AG20443 (cell line): ENCODE results near the gene POLA2.

Source experiments
- DNase-seq: peaks from one replicate; pipeline ENCODE4 v3.0.0; 2012; ENCODE audit warnings: low spot score, mixed read lengths

Gene POLA2

DNA sequence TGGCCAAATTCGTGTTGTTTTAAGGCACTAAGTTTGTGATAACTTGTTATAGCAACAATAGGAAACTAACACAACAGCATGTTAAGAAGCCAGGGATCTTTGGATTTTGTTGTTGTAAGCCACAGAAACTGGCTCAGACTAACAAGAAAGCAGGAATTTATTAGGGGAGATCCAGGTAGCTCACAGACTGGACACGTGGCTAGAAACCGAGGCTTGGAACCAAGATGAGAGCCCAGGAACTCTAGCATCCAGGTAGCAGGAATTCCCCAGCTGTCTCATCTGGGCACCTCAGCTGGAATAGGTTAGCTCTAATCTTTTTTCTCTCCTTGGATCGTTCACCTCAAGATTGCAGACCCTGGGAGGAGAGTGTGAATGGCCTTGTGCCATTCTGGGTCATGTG is 24.9 kb downstream of the POLA2 start:
- no peak for DNase-seq

DNA sequence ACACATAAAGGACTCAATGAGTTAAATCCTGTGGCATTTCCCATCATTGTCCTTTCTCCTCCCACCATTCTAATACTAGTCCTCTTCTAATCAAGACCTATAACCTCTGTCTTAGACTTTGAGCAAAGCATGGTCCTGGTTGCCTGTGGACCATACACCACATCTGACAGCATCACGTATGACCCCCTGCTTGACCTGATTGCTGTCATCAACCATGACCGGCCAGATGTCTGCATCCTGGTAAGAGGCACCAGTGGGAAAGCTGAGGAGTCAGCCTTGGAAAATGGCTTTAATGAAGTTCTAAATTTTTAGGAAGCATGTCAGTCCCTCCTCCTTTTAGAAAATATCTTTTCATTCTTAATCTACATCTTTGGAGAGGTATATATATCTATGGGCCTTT is 25.8 kb downstream of the POLA2 start:
- DNase-seq: no peak

DNA sequence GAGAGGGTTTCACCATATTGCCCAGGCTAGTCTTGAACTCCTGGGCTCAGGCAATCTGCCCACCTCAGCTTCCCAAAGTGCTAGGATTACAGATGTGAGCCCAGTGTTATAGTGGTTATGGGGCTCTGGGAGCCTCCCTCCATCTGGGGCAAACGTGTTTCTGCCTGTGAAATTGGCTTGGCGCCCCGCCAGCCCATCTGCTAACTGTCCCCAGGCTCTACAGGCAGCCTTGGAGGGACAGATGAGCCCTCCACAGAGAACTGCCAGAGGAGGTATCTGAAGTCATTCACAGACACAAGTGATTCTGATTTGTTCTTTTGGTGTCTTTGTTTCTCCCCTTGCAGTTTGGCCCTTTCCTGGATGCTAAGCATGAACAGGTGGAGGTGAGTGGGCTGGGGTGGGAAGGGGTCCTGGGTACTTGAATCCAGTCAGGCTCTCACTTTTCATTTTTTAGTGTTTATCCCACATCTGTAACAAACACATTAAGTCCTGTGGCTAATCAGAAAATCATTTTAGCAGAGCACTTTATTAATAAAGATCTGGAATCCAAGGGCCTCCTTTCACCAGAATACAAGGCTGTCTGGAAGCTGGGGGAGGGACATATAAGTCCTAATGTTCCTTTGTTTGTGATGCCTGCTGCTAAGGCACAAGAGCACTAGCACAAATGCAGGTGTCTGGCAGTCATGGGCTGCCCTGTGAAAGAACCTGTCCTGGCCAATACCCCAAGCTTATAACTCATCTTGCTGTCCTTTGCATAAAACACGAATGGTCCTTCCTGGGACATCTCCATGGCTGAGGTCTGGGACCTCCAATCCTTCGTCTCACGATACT is 27.2 kb downstream of the POLA2 start:
- peak; percentile 36 for DNase-seq

- peak; percentile 92 for DNase-seq
These were observed 28.8 kb downstream of the POLA2 start for GRCh38 chr11:65290448-65291165.

- peak; percentile 55 for DNase-seq
These were observed 29.9 kb downstream of the POLA2 start for GRCh38 chr11:65291613-65292012.

DNA sequence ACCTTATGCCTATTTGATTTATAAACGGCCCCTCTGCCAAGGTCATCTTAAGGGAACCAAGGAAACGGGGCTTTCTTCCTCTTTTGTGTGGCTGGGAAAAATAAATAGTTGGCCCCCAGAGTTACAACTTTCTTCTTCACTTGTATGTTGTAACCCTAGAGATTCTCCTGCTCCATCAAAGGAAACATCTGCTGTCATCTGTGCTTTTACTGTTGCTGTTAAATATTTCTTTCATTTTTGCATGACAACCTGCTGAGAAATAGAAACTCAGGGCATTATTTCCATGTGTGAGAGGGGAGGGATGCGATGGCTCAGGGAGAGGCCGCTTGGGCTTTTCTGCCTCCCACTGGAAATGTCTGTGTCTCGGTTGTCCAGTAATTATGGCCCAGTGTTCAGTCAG is 31.1 kb downstream of the POLA2 start:
- no peak for DNase-seq

DNA sequence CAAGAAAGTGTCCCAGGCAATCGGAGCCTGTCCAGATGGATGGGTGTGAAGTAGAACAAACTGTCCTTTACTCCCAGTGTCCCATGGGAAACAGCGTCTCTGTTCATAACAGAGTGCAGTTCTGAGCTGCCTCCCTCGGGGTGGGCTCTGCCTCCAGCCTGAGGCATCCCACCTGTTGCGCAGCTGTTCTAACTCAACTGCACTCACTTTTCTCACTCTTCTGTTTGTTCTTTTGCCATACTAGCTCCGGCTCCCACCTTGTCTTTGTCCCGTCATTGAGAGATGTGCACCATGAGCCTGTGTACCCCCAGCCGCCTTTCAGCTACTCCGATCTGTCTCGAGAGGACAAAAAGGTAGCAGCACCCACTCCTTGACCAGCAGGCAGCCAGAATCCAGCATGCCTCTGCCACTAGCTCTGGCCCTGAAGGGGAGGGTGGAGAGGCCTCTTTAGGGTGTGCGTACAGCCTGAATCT is 32.2 kb downstream of the POLA2 start:
- DNase-seq: no peak

DNA sequence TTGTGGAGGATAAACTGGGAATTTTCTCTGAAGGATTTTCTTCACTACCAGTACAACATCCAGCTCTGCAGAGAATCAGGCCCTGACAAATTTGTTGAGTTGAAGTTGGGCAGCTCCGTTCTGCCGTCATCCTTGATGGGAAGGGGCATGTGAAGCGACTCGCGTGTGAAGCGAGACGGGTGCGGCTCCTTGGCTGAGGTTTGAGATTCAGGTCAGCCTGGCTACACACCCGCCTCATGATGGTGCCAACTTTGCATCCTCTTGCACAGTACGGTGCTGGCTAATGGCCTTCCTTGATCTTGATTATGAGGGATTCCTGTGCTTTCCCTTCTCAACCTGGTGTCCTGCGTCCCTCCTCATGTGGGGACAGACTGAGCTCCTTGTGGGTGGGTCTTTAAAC is 33.2 kb downstream of the POLA2 start:
- no peak for DNase-seq

DNA sequence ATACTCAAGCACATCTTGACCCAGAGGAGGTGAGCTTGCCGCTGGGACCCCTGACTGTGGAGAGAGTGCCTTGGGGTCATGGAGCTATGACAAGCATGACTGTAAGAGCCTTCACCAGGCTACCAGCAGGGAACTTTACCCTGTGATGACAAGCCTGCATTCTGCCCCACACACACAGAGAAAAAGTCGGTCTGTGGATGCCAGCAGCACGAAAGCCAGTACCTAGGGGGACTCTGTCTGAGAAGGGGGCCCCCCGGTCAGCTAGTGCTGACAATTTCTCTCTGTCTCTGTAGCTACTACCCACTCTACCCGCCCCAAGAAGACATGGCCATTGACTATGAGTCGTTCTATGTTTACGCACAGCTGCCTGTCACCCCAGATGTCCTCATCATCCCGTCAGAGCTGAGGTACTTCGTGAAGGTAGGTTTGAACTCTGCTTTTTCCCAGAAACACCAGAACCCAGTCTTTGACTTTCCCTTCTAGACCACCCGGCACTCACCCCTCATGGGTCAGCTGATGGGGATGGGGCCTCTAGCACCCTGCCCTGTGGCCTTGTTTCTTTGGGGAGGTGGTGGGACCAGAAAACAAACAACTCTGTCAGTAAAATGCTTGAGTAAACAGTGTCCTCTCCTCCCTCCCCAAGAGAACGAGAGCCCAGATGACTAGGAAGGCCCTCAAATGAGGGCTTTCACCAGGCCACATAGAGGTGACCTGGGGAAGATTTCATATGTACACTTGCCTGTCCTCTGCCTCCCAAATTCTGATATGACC is 34.0 kb downstream of the POLA2 start:
- DNase-seq: no peak

- no peak for DNase-seq
These were observed 35.4 kb downstream of the POLA2 start for GRCh38 chr11:65297026-65297672.

GRCh38 chr11:65298131-65298535 is 36.4 kb downstream of the POLA2 start:
- DNase-seq: no peak

DNA sequence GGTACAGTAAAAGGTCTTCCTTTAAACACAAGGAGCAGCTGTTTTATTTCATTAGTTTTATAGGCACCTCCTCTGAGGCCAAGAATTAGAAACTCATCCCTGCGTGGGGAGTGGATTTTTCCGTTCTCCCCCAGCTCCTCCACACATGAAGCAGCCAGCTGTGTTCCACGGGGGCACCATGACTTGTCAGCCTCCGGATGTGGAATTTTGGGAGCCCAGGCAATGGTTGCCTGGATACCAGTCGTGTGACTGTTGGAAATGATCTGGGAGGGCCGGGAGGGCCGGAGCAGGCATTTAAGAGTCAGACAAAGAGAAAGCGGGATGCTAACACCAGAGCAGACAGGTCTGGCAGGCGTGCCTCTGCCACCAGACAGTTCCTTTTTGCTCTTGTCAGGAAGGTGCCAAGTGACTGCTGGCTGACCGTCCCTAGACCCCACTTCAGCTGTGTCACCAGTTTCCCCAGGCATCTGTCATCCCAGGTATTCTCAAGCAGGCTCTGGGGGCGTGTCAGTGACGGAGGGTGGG is 37.0 kb downstream of the POLA2 start:
- DNase-seq: peak; percentile 83

GRCh38 chr11:65300621-65301275 is 39.0 kb downstream of the POLA2 start:
- DNase-seq: no peak

- DNase-seq: peak; percentile 61
These were observed 39.9 kb downstream of the POLA2 start for GRCh38 chr11:65301491-65302329.

- DNase-seq: no peak
These were observed 41.8 kb downstream of the POLA2 start for GRCh38 chr11:65303555-65303954.

GRCh38 chr11:65304110-65304509 is 42.3 kb downstream of the POLA2 start:
- DNase-seq: no peak

GRCh38 chr11:65304613-65305012 is 42.9 kb downstream of the POLA2 start:
- DNase-seq: no peak

GRCh38 chr11:65305501-65306268 is 43.9 kb downstream of the POLA2 start:
- DNase-seq: no peak
